CD4-positive, alpha-beta T cell (primary cell): ENCODE data around the gene CSNK1A1. TPM values are rescaled to one million over a fixed set of nuclear protein-coding genes. Genes with fewer than 3 reads are reported as not detected.
A peak's percentile ranks its signal among the peaks of the same experiment; 100 is the strongest.

ENCODE experiments used
- ATAC-seq: fragments of 200-7000 bp; cut with Tn5 transposase; one replicate; pipeline ENCODE4 v1.10.0; 2022; ENCODE audit warnings: mild to moderate bottlenecking; ENCODE audit not compliant: poor library complexity
- CTCF ChIA-PET: fragments of 350-600 bp; sonication (Branson Sonifier 250); formaldehyde crosslinking; loops from one replicate; lab custom pipeline; 2021; ENCODE audit warnings: antibody characterized with exemption, inconsistent platforms; lab: Charles Lee
- POLR2A ChIA-PET: fragments of 350-600 bp; sonication (Branson Sonifier 250); formaldehyde crosslinking; loops from one replicate; lab custom pipeline; 2021; ENCODE audit warnings: antibody characterized with exemption, inconsistent platforms; lab: Charles Lee
- DNase-seq, 14 experiments: peaks; one replicate each; pipeline ENCODE4 v3.0.0-alpha.2; 2013 to 2020; ENCODE audit warnings: mixed read lengths in 2 of 14
- H3K27ac ChIP-seq, 2 donors: one replicate each; pipeline versions ENCODE4 v1.5.1 to v1.7.0; 2013; ENCODE audit warnings: low read length in 2 of 2, low read depth in 1 of 2, mild to moderate bottlenecking in 1 of 2
- H3K27me3 ChIP-seq, 2 experiments: 1 replicate in 1 of 2; 2 replicates in 1 of 2; pipeline versions ENCODE4 v1.6.1 to v1.7.0; 2013; ENCODE audit warnings: low read length in 2 of 2, control low read depth in 1 of 2, mild to moderate bottlenecking in 1 of 2, moderate library complexity in 1 of 2; ENCODE audit not compliant: insufficient read depth in 2 of 2, control insufficient read depth in 1 of 2
- H3K36me3 ChIP-seq: one replicate; pipeline ENCODE4 v1.6.1; 2013; ENCODE audit warnings: low read length, control low read depth; ENCODE audit not compliant: insufficient read depth
- H3K4me1 ChIP-seq: one replicate; pipeline ENCODE4 v1.6.1; 2013; ENCODE audit warnings: low read length, control low read depth; ENCODE audit not compliant: insufficient read depth
- H3K4me3 ChIP-seq: one replicate; pipeline ENCODE4 v1.5.1; 2013; ENCODE audit warnings: mild to moderate bottlenecking, low read length, moderate library complexity
- H3K9me3 ChIP-seq, 2 experiments: 1 replicate in 1 of 2; 2 replicates in 1 of 2; pipeline versions ENCODE4 v1.6.1 to v1.7.0; 2013; ENCODE audit warnings: low read length in 2 of 2, mild to moderate bottlenecking in 2 of 2, control low read depth in 1 of 2, moderate library complexity in 1 of 2; ENCODE audit not compliant: control insufficient read depth in 1 of 2, insufficient read depth in 1 of 2
- H3K27ac Mint-ChIP-seq: one replicate; pipeline ENCODE4 v1.8.0; 2020; ENCODE audit warnings: mixed read lengths
- H3K27me3 Mint-ChIP-seq: one replicate; pipeline ENCODE4 v1.8.0; 2021; ENCODE audit warnings: mixed read lengths
- H3K36me3 Mint-ChIP-seq: one replicate; pipeline ENCODE4 v1.8.0; 2021; ENCODE audit warnings: low read depth, mixed read lengths
- H3K4me1 Mint-ChIP-seq: one replicate; pipeline ENCODE4 v1.8.0; 2021; ENCODE audit warnings: low read depth, mixed read lengths
- H3K4me3 Mint-ChIP-seq: one replicate; pipeline ENCODE4 v1.8.0; 2020; ENCODE audit warnings: mild to moderate bottlenecking, mixed read lengths
- H3K9me3 Mint-ChIP-seq: one replicate; pipeline ENCODE4 v1.8.0; 2020; ENCODE audit warnings: mixed read lengths
- intact Hi-C, 2 experiments: fragments of 100-400 bp; cut with DNase I in 1 of 2; cut with micrococcal nuclease in 1 of 2; formaldehyde crosslinking; loops; one replicate each; pipeline versions ENCODE4 v1.15.1 to v1.9.0; 2023 to 2025; cut with DNase I, micrococcal nuclease
- polyA plus RNA-seq, 2 donors: library from polyadenylated mRNA; unstranded; fragments of 120-200 nt; gene quantifications; one replicate each; pipeline ENCODE4 v1.2.1, GENCODE V29; 2013
- total RNA-seq, 174 experiments: library from RNA in 2 of 174; stranded (reverse) in 2 of 174; gene quantifications; one replicate each; pipeline ENCODE4 v1.2.3 and lab custom pipeline; 2021 to 2026
- TF ChIP-seq, protein P1 (sequence below): fragments of 200-600 bp; IDR thresholded peaks from one replicate; pipeline ENCODE4 v1.8.0; 2022; ENCODE audit warnings: antibody characterized with exemption, mild to moderate bottlenecking

CSNK1A1 gene
- total RNA-seq: 100 to 1,000 TPM; 201 to 217 TPM
- 102 TPM for polyA plus RNA-seq (2013, experiment 1 of 2)
- polyA plus RNA-seq (2013, experiment 2 of 2): 108 TPM
- total RNA-seq (lab: John Stamatoyannopoulos, UW): 132 to 220 (median 167) reads per million in 172 experiments

DNA sequence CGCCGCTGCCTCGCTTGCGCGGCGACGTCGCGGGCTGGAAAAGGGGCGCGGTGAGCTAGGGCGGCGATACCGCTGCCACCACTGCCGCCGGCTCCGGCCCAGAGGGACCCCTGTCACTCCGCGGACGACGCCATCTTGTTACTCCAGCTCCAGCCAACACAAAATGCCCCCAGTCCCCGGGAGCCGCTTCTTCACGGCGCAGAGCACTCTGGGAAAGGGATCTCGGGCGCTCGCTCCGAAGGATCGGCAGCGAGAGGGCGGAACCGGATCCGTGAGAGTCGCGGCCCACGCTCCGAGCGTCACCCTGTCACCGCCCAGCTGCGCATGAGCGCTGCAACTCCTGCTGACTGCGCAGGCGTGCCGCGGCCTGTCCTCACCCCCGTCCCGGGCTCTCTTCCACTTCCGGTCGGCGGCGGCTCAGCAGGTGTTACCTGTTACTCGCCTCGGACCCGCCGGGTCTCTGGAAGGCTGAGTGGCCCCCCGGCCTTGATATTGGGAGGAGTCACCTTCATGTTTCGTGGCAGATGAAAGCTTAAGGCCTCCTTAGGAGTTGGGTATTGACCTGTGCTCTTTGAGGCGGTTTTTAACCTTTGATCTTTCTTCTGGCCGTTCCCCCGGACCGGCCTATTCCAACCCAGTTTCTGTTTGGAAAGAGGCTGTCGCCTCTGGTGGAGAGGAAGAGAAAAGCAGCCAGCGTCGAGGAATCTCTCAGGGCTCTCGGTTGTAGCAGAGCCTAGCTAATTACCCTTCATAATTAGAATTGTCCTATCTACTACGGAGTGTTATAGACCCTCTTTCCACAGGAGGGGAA lies at the start of gene CSNK1A1:
TSS of gene CSNK1A1 (minus strand) at position 213 of the 811 bp plus-strand sequence. CDS start 475 bp downstream, outside the sequence.
- POLR2A ChIA-PET: interaction anchor here (0.6 to 4.3 kb wide), 26 partner anchors 10 to 1149 kb away, joined by 3 to 42 read pairs (median 4); partner anchors contain the start of genes ARHGEF37, CD74, GRPEL2 and PCYOX1L
- intact Hi-C loops: loop anchor here (1.0 to 10.0 kb wide), 8 partner anchors 59 to 1703 kb away; partner anchors contain the start of genes ADRB2 (in 1 of the 2), FBXO38 (in 1 of the 2), GM2A (in 1 of the 2) and HMGXB3 (in 1 of the 2)
- peak; percentile 97 to 100 (median 99) for DNase-seq
- ATAC-seq: peak; percentile 86
- Mint-ChIP-seq H3K27ac (peak within 1 kb of the TSS; percentile 98), H3K9me3 (no peaks in the 10 kb centered on the region), H3K27me3 (no peaks in the 10 kb centered on the region), H3K36me3 (peaks cover 50% of the 10 kb centered on the region), H3K4me3 (peak within 1 kb of the TSS; percentile 99), H3K4me1 (peaks cover 36% of the 10 kb centered on the region)
- Histone ChIP-seq H3K9me3 (no peaks in the 10 kb centered on the region), H3K4me3 (peak within 1 kb of the TSS; percentile 97), H3K4me1 (peaks cover 26% of the 10 kb centered on the region), H3K36me3 (peaks cover 26% of the 10 kb centered on the region), H3K27me3 (no peaks in the 10 kb centered on the region), H3K27ac (peak within 1 kb of the TSS; percentile 94 to 98)
- TF ChIP-seq, protein P1, sequence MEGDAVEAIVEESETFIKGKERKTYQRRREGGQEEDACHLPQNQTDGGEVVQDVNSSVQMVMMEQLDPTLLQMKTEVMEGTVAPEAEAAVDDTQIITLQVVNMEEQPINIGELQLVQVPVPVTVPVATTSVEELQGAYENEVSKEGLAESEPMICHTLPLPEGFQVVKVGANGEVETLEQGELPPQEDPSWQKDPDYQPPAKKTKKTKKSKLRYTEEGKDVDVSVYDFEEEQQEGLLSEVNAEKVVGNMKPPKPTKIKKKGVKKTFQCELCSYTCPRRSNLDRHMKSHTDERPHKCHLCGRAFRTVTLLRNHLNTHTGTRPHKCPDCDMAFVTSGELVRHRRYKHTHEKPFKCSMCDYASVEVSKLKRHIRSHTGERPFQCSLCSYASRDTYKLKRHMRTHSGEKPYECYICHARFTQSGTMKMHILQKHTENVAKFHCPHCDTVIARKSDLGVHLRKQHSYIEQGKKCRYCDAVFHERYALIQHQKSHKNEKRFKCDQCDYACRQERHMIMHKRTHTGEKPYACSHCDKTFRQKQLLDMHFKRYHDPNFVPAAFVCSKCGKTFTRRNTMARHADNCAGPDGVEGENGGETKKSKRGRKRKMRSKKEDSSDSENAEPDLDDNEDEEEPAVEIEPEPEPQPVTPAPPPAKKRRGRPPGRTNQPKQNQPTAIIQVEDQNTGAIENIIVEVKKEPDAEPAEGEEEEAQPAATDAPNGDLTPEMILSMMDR: peak; percentile 67
- CTCF ChIA-PET: interaction anchor here (0.6 to 2.4 kb wide), 21 partner anchors 8 to 207 kb away, joined by 3 to 12 read pairs (median 5); partner anchors contain the start of genes GRPEL2 and PCYOX1L

DNA sequence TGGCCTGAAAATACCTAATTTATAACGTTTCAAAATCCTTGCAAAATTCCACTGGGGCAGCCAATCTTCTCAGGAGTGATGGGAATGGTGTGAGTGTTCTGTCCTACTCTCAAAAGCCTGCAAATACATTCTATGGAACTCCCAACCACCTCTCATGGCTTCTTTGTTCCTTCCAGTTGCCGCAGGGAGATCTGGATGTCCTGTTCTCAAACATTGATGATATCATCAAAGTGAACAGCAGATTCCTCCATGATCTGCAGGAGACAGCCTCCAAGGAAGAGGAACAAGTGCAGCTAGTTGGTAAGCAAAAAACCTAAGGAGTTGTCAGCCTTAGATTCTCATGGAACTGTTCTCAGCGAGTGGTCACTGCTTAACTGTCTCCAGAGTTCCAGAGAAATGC lies 49.7 kb upstream of the CSNK1A1 start:
- DNase-seq (no peak), ATAC-seq (no peak)
- intact Hi-C loops: no loop called here
- Histone ChIP-seq H3K4me3 (no peak overlapping the region), H3K4me1 (peaks cover 4% of the 10 kb centered on the region), H3K27me3 (no peaks in the 10 kb centered on the region), H3K9me3 (no peaks in the 10 kb centered on the region), H3K36me3 (no peaks in the 10 kb centered on the region), H3K27ac (no peak overlapping the region)
- CTCF ChIA-PET: no interaction called here
- TF ChIP-seq, protein P1: no peak
- POLR2A ChIA-PET: no interaction called here
- Mint-ChIP-seq H3K27ac (no peak overlapping the region), H3K4me1 (no peaks in the 10 kb centered on the region), H3K27me3 (no peaks in the 10 kb centered on the region), H3K9me3 (no peaks in the 10 kb centered on the region), H3K4me3 (no peak overlapping the region), H3K36me3 (no peaks in the 10 kb centered on the region)

DNA sequence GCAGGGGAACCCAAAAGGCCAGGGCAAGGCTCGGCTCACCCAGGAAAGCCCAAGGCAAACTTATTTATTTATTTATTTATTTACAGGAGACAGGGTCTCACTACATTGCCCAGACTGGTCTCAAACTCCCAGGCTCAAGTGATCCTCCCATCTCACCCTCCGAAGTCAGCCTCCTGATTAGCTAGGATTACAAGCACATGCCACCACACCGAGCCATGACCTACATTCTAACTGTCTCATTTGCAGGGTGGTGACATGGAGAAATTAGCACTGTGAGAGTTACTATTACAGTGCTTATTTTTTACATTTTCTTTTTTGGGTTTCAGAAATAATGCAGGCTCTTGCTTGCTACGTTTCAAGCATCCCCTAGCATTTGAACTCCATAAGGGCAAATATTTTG lies 48.1 kb upstream of the CSNK1A1 start:
- Mint-ChIP-seq H3K27ac (no peak overlapping the region), H3K4me1 (no peaks in the 10 kb centered on the region), H3K36me3 (no peaks in the 10 kb centered on the region), H3K9me3 (no peaks in the 10 kb centered on the region), H3K27me3 (no peaks in the 10 kb centered on the region), H3K4me3 (no peak overlapping the region)
- H3K4me3 ChIP-seq: no peak overlapping the region
- H3K27ac ChIP-seq: no peak overlapping the region
- POLR2A ChIA-PET: no interaction called here
- no peaks in the 10 kb centered on the region for H3K9me3 ChIP-seq
- CTCF ChIA-PET: no interaction called here
- no peaks in the 10 kb centered on the region for H3K36me3 ChIP-seq
- no peaks in the 10 kb centered on the region for H3K27me3 ChIP-seq
- TF ChIP-seq, protein P1: no peak
- ATAC-seq (no peak), DNase-seq (no peak)
- H3K4me1 ChIP-seq: no peaks in the 10 kb centered on the region
- intact Hi-C loops: no loop called here
